Spinal cord (tissue), 10 donors: ENCODE measurements around the gene MARK3. TPM values are rescaled to one million over a fixed set of nuclear protein-coding genes. Genes with fewer than 3 reads are reported as not detected.

ENCODE experiments used
- DNase-seq, 6 donors: peaks; one replicate each; pipeline versions ENCODE4 v3.0.0 to v3.0.0-alpha.2; 2013 to 2015; ENCODE audit warnings: low spot score in 6 of 6, low read depth in 4 of 6
- H3K27ac ChIP-seq: one replicate; pipeline ENCODE4 v1.5.1; 2013; ENCODE audit warnings: low read depth, low read length, control low read depth
- H3K27me3 ChIP-seq: one replicate; pipeline ENCODE4 v1.6.1; 2013; ENCODE audit warnings: low read length; ENCODE audit not compliant: control insufficient read depth, insufficient read depth
- H3K36me3 ChIP-seq: one replicate; pipeline ENCODE4 v1.6.1; 2013; ENCODE audit warnings: low read length; ENCODE audit not compliant: control insufficient read depth, insufficient read depth
- H3K4me1 ChIP-seq: one replicate; pipeline ENCODE4 v1.6.1; 2013; ENCODE audit warnings: low read length; ENCODE audit not compliant: control insufficient read depth, insufficient read depth
- H3K4me3 ChIP-seq: one replicate; pipeline ENCODE4 v1.5.1; 2013; ENCODE audit warnings: low read depth, low read length, control low read depth
- H3K9me3 ChIP-seq: one replicate; pipeline ENCODE4 v1.6.1; 2013; ENCODE audit warnings: low read length; ENCODE audit not compliant: control insufficient read depth, insufficient read depth
- WGBS: methylation state at CpG from one replicate; pipeline ENCODE4 v1.1.5; 2013; ENCODE audit warnings: missing lambda C conversion rate; ENCODE audit not compliant: insufficient coverage; 5-methylcytosine and 5-hydroxymethylcytosine counted together
- polyA plus RNA-seq, 2 donors: library from polyadenylated mRNA; unstranded; fragments of 120-200 nt; gene quantifications; one replicate each; pipeline ENCODE4 v1.2.1, GENCODE V29; 2013; ENCODE audit not compliant: insufficient read length in 2 of 2
- total RNA-seq, 2 donors: library from RNA; depleted of rRNA in 1 of 2; stranded (reverse); fragments of 120-200 nt in 1 of 2; fragments of >200 nt in 1 of 2; gene quantifications; one replicate each; pipeline versions ENCODE4 v1.2.3 to v1.2.4, GENCODE V29; 2013 to 2014
- donor health status: healthy.

Gene MARK3
- total and polyA plus RNA-seq, 4 donors = 102 to 155 (median 124) TPM

DNA sequence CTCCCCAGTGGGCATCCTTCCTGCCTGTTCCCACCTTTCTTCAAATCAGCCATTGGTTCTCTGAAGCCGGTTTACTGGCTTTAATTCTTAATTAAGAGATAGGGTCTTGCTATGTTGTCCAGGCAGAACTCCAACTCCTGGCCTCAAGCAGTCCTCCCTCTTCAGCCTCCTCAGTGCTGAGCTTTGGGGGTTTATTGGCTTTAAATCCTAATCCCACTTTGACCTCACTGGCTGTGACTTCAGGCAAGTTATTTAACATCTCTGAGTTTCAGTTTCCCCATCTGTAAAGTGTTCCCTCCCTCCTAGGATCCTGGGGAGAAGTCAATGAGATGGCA, 141.7 kb downstream of the MARK3 start:
- H3K36me3 ChIP-seq = peaks cover 30% of the 10 kb centered on the region
- peaks cover 75% of the 10 kb centered on the region for H3K4me1 ChIP-seq
- DNase-seq = no peak
- no peaks in the 10 kb centered on the region for H3K27me3 ChIP-seq
- no peaks in the 10 kb centered on the region for H3K9me3 ChIP-seq
- no CpG with 5 or more reads among the region's 1 CpG for WGBS
- H3K27ac ChIP-seq = no peak overlapping the region
- H3K4me3 ChIP-seq = no peak overlapping the region

DNA sequence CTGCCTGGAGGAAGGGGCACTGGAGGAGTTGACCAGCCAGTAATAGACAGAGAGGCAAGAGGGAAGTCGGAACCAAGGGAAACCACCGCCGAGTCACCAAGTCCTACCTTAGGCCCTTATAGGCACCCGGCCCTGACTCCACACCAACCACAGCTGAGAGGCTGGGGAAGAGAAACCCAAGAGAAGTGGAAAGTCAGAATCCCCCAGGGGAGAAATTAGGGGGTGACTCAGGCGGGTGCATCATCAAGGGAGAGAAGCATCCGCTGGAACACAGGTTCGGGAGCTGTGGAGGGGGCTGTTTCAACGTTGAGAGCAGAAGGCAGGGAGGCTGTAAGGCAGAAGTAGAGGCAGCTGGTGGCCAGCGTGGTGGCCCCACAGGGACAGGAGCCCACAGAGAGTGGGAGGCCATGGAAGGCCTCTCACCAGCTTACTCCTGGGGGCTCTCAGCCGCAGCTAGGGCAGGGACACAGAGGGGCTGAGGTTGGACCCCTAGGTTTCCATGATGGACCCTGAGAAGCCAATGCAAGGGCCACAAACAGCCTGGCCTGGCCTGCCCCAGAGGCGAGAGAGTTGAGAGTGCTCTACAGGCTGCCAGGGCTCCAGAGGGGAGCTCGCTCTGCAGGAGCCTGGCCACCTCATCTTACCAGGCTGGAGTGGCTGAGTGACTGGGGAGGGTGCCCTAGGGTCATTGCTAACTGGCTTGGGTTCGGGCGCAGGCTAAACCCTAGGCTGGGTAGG, 142.4 kb downstream of the MARK3 start:
- no peak overlapping the region for H3K4me3 ChIP-seq
- 81% methylated on average over 9 of the region's 14 CpGs for WGBS
- H3K36me3 ChIP-seq = peaks cover 37% of the 10 kb centered on the region
- DNase-seq = no peak
- H3K4me1 ChIP-seq = peaks cover 75% of the 10 kb centered on the region
- H3K9me3 ChIP-seq = no peaks in the 10 kb centered on the region
- no peaks in the 10 kb centered on the region for H3K27me3 ChIP-seq
- peak overlapping the region; percentile 94 for H3K27ac ChIP-seq

DNA sequence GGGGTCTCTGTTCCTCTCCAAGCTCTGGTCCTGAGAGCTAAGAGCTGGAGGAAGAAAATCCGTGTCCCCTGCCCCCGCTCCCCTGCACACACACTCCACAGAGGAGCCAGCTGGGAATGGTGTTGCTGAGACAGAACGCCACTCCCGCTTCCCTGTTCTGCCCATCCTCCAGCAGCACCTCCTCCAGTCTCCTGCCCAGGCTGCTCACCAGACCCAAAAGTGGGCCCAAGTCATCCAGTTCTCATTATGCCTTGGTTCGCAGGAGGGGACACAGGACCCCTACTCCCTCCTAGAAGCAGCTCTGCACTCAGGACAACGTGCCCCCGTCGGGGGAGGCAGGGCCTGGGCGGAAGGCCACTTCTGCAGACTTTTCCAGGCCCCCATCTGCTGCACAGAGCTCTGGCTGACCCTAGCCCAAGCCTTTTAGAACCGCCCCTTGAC, 143.0 kb downstream of the MARK3 start:
- WGBS = 39% methylated on average over 10 of the region's 10 CpGs
- Histone ChIP-seq H3K4me1 (peaks cover 71% of the 10 kb centered on the region), H3K27me3 (no peaks in the 10 kb centered on the region), H3K27ac (peak overlapping the region; percentile 94), H3K9me3 (no peaks in the 10 kb centered on the region), H3K36me3 (peaks cover 43% of the 10 kb centered on the region), H3K4me3 (peak overlapping the region; percentile 70)
- no peak for DNase-seq

DNA sequence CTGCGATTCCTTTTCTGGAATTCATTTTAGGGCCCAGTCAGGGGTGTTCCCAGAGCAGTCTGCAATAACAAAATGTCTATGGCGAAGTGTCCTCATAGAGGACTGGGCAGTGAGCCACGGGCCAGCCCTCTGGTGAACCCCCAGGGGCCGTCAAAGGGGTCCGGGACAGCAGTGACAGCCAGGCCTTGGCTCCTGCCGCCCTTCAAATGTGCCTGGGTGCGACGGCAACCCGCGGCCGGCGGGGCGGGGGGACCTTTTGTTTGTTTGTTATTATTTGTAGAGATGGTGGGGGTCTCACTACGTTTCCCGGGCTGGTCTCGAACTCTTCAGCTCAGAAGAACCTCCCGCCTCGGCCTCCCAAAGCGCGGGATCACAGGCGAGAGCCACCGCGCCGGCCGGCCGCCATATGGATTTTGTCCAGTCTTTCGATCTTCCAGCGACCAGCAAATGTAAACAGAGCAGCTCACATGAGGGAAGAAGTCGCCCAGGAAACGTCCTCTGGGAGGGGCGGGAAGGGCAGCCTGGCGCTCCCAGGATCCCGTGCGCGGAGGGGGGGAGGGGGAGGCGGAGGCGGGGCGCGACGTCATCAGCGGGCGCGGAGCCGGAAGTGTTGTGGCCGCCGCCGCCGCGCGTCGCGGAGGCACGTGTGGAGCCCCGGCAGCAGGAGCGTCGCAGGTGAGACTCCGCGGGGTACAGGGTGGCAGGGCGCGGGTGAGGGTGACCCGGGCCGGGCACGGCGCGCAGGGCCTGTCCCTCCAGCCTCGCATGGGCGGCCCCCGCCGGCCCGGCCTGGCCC, 143.6 kb downstream of the MARK3 start, which contains the start of gene TRMT61A:
TRMT61A (plus strand) TSS at position 610 of the 796 bp plus-strand sequence. CDS start 783 bp downstream, outside the sequence.
- peaks cover 65% of the 10 kb centered on the region for H3K4me1 ChIP-seq
- 1% methylated on average over 55 of the region's 70 CpGs for WGBS
- H3K27ac ChIP-seq = peak within 1 kb of the TSS; percentile 94
- no peaks in the 10 kb centered on the region for H3K9me3 ChIP-seq
- peak within 1 kb of the TSS; percentile 70 for H3K4me3 ChIP-seq
- H3K36me3 ChIP-seq = peaks cover 49% of the 10 kb centered on the region
- peak in 4 of 6 donors; percentile 74 to 96 (median 89) for DNase-seq
- no peaks in the 10 kb centered on the region for H3K27me3 ChIP-seq

DNA sequence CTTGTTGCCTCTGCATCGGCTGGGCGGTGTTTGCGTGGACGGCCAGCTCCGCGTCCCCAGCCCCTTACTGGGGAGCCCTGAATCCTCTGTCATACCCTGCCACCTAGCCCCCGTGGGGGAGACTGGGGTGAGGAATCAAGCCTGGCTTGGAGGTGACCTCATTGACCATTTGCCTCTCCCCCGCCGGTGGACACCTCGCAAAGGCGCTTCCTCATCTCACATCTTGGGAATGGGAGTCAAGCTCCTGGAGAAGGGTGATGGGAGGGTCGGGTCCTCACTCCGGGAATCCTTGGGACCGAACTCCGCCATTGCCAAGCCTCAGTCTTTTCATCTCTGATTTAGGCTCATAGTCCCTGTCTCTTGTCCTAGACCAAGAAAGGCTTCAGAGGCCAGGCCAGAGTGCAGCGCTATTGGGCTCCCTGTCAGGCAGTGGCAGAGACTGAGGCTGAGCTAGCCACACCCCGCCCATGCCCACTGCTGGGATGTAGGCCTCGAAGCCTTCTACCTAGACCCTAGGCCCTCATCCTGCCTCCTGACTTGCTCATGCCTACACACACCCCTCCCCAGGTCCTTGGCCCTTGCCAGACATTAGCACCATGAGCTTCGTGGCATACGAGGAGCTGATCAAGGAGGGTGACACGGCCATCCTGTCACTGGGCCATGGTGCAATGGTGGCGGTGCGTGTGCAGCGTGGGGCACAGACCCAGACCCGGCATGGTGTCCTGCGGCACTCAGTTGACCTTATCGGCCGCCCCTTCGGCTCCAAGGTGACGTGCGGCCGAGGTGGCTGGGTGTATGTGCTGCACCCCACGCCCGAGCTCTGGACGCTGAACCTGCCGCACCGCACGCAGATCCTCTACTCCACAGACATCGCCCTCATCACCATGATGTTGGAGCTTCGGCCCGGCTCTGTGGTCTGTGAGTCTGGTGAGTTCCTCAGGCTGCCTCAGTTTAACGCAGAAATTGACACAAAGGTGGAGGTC, 144.5 kb downstream of the MARK3 start:
- H3K4me3 ChIP-seq = peak overlapping the region; percentile 70
- H3K36me3 ChIP-seq = peaks cover 58% of the 10 kb centered on the region
- 57% methylated on average over 28 of the region's 42 CpGs for WGBS
- H3K27ac ChIP-seq = no peak overlapping the region
- no peaks in the 10 kb centered on the region for H3K9me3 ChIP-seq
- peaks cover 56% of the 10 kb centered on the region for H3K4me1 ChIP-seq
- no peaks in the 10 kb centered on the region for H3K27me3 ChIP-seq
- no peak for DNase-seq

DNA sequence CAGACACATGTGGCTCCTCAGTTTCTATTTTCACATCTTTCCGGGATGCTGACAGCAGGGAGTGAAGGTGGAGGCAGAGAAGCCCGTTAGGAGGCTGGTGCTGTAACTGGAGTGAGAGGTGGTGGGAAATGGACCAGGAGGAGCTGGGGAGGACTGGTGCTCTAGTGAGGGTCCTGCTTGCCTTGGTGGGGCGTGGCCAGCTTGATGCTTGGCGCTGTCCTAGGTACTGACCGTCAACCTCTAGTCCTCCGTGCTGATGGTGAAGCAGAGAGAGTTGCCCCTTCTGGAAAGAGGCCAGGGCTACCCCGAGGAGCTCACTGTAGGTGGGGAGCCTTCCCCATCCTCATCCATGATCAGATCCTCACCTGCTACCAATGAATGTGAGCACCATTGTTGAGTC, 145.2 kb downstream of the MARK3 start:
- no peaks in the 10 kb centered on the region for H3K9me3 ChIP-seq
- H3K27me3 ChIP-seq = no peaks in the 10 kb centered on the region
- DNase-seq = no peak

DNA sequence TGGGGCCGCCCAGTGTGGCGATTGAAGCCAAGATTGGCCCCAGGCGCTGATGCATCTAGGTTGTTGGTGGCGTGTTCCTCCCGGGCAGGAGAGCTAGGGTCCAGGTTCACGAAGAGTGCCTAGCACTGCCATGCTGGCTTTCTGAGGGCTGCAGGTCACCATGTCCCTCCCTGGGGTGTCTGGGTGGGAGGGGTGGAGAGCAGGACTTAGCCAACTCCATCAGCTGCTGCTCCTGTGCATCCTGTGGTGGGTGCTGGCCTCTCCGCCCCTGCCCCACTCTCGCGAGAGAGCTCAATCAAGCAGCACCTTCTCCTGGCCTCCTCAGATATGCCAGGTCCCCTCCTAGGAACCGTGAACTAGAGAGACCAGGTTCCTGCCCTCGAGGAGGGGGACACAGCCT, 145.6 kb downstream of the MARK3 start:
- H3K36me3 ChIP-seq = peaks cover 68% of the 10 kb centered on the region
- no peak overlapping the region for H3K4me3 ChIP-seq
- DNase-seq = no peak
- H3K27me3 ChIP-seq = no peaks in the 10 kb centered on the region
- WGBS = 96% methylated on average over 11 of the region's 11 CpGs
- H3K27ac ChIP-seq = no peak overlapping the region
- H3K9me3 ChIP-seq = no peaks in the 10 kb centered on the region
- H3K4me1 ChIP-seq = peaks cover 46% of the 10 kb centered on the region

More for the DNA sequence above, 145.2 kb downstream of the MARK3 start:
- Histone ChIP-seq H3K4me3 (no peak overlapping the region), H3K36me3 (peaks cover 65% of the 10 kb centered on the region), H3K4me1 (peaks cover 49% of the 10 kb centered on the region), H3K27ac (no peak overlapping the region)
- 55% methylated on average over 6 of the region's 7 CpGs for WGBS

DNA sequence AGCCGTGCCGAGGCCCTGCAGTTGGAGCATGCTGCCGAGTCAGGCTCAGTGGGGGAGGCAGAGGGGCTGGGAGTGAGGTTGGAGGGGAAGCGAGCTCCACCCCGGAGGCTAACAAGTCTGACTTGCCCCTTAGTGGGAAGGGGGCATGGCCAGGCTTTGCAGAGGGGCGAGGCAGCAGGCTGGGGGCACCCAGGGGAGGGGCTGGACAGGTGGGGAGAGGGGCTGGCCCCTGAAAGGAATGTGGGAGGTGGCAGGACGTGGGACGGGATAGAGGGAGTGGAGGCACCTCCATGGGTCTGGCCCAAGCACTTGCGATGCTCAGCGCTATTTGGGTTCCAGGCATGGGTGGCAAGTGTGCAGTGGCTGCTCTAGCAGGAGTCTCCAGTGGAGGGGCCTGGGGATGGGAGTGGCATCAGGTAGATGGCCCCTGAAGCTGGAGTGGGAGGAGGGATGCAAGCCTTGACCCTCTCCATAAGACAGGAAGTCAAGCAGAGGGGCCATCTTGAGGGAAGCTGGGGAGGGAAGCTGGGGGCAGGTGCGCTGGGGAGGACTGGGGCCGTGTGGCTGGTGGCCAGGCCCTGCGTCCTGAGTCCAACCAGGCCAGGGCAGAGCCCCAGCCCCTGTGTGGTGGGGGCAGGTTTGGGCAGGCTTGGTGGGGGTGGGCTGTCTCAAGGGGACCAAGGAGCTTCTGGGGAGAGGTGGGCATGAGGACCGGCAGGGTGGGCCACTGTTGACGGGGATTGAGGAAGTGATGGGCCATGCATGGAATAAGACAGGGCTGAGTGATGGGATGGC, 146.4 kb downstream of the MARK3 start:
- DNase-seq = no peak
- Histone ChIP-seq H3K27me3 (no peaks in the 10 kb centered on the region), H3K4me3 (no peak overlapping the region), H3K27ac (no peak overlapping the region), H3K4me1 (peaks cover 41% of the 10 kb centered on the region), H3K36me3 (peaks cover 72% of the 10 kb centered on the region), H3K9me3 (no peaks in the 10 kb centered on the region)
- WGBS = 89% methylated on average over 13 of the region's 15 CpGs
